Measurements from ENCODE around the gene SRPRB. TPM values are rescaled to one million over a fixed set of nuclear protein-coding genes. Genes with fewer than 3 reads are reported as not detected.

Gene SRPRB
- total RNA-seq, 1 experiment from 2014 or later, result 54.8 TPM

- no peak overlapping the region for H4K8ac ChIP-seq (replicated peaks; ENCODE audit: insufficient read length, low read depth, low read length)
- no peak overlapping the region for H3K23ac ChIP-seq (ENCODE audit: insufficient read length, low read depth, low read length)
- no peak overlapping the region for H2BK120ac ChIP-seq (ENCODE audit: low read depth, low read length, poor library complexity, severe bottlenecking)
- Mint-ChIP-seq H3K9me3 (no peaks in the 10 kb centered on the region), H3K36me3 (ENCODE audit: insufficient read depth in 1 of 3, low read depth in 3 of 3) (peaks cover 10 to 26% (median 20%) of the 10 kb centered on the region in 3 experiments; a peak in 6 of 7 replicates), H3K27ac (no peak overlapping the region), H3K27me3 (ENCODE audit: low read depth) (peaks cover 26% of the 10 kb centered on the region), H3K4me3 (peak overlapping the region; percentile 92 to 97; a peak in 4 of 5 replicates), H3K4me1 (peaks cover 12% of the 10 kb centered on the region in 2 experiments)
- no peak overlapping the region for H3T11ph ChIP-seq (ENCODE audit: low read length)
- H3K18ac ChIP-seq (ENCODE audit: insufficient read length, low read depth, low read length), result no peak overlapping the region
- no CpG with 5 or more reads among the region's 4 CpGs for WGBS (ENCODE audit: extremely low coverage, insufficient read length, low lambda C conversion rate)
- no peak overlapping the region for H4K5ac ChIP-seq (ENCODE audit: insufficient read length, low read depth, low read length)
- no peak overlapping the region for H3K27ac ChIP-seq (ENCODE audit: insufficient read length, low read depth, low read length)
- H3K79me1 ChIP-seq (ENCODE audit: insufficient read depth, low read depth, low read length, poor library complexity, severe bottlenecking), result no peaks in the 10 kb centered on the region
- peaks cover 2% of the 10 kb centered on the region; the same call in 1 of the 2 replicates for H3K79me2 ChIP-seq (ENCODE audit: insufficient read depth, low read length)
- no peak for DNase-seq
- H2AFZ ChIP-seq (ENCODE audit: low read length), result peak overlapping the region; percentile 99
- no peaks in the 10 kb centered on the region for H3K9me3 ChIP-seq (ENCODE audit: control insufficient read depth, low read depth, low read length)
- no peak overlapping the region for H3K14ac ChIP-seq (ENCODE audit: insufficient read depth, low read length)
- H3K4me1 ChIP-seq (ENCODE audit: insufficient read depth, low read length), result no peaks in the 10 kb centered on the region
- H3K4ac ChIP-seq (ENCODE audit: low read depth, low read length), result no peak overlapping the region
- H4K20me1 ChIP-seq (ENCODE audit: control insufficient read depth, insufficient read depth, insufficient read length), result no peaks in the 10 kb centered on the region
- peaks cover 5% of the 10 kb centered on the region for H3K23me2 ChIP-seq (ENCODE audit: insufficient read length, low read depth, low read length, poor library complexity, severe bottlenecking)
- H2BK20ac ChIP-seq (ENCODE audit: low read depth, low read length, poor library complexity, severe bottlenecking), result no peak overlapping the region
- no peak for TF ChIP-seq CTCF (conservative IDR thresholded peaks at IDR 0.05)
- no peak overlapping the region for H2BK5ac ChIP-seq (ENCODE audit: insufficient read length, low read length)
- H3K9ac ChIP-seq (ENCODE audit: extremely low read depth, insufficient read length, low read length), result no peak overlapping the region
- no peak overlapping the region for H4K91ac ChIP-seq (ENCODE audit: insufficient read length, low read depth, low read length)
- H2BK12ac ChIP-seq (ENCODE audit: insufficient read length, low read depth, low read length), result no peak overlapping the region
- H3K27me3 ChIP-seq (ENCODE audit: insufficient read depth, low read length), result no peaks in the 10 kb centered on the region
- H2AK5ac ChIP-seq (ENCODE audit: insufficient read length, low read length), result no peak overlapping the region
- H2BK15ac ChIP-seq (ENCODE audit: low read depth, low read length), result no peak overlapping the region
- no peak overlapping the region for H3K56ac ChIP-seq (ENCODE audit: insufficient read length, low read depth, low read length)
- H3K4me2 ChIP-seq (ENCODE audit: insufficient read depth, insufficient read length, low read length), result peak overlapping the region; percentile 69
Observed at GRCh38 chr3:133804896-133805295, 719 bp upstream of the SRPRB start.
